Stimulated activated CD4-positive, alpha-beta T cell treated with anti-CD3 and anti-CD28 coated beads, Interleukin-12 subunit alpha, Interleukin-12 subunit beta, amount 100 ng/mL, for 4 hours (primary cell): ENCODE data around the gene FOXI1.

ENCODE experiments used
- DNase-seq: peaks from one replicate; pipeline ENCODE4 v3.0.0-alpha.2; 2020

The FOXI1 gene

GRCh38 chr5:170105642-170106611, at the start of gene FOXI1:
FOXI1 (plus strand) TSS chr5:170105897; CDS start chr5:170105958, 61 bp downstream.
- no peak for DNase-seq

- no peak for DNase-seq
Measured at GRCh38 chr5:170056561-170057267, 49.0 kb upstream of the FOXI1 start.

- no peak for DNase-seq
Measured at GRCh38 chr5:170057311-170057710, 48.4 kb upstream of the FOXI1 start.

- DNase-seq = no peak
Measured at GRCh38 chr5:170059221-170059620, 46.5 kb upstream of the FOXI1 start.

GRCh38 chr5:170067152-170067551, 38.5 kb upstream of the FOXI1 start:
- no peak for DNase-seq

DNA sequence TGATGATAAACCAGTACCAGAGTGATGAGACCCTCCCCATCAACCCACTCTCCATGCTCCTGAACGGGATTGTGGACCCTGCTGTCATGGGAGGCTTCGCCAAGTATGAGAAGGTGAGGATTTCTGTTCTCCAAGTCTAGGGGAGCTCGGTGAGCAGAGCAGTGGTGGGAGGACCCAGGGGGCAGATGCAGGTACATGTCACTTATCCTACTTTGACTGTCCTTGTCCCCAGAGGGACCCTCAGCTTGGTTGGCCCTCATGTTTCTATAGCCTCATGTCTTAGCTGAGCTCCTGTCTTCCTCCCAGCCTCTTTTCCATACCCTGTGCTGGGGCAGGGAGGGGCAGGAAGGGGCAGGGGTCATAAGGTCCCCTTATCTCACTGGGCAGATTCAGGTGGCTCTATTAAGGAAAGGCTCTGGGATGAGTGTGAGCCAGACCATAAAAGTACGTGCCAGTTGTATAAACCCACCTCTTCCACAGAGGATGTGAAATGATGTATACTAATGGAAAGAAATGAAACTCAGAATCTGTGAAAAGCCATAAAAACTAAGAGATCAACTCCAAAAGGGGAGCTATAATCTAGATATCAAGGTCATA, 38.0 kb upstream of the FOXI1 start:
- no peak for DNase-seq

DNA sequence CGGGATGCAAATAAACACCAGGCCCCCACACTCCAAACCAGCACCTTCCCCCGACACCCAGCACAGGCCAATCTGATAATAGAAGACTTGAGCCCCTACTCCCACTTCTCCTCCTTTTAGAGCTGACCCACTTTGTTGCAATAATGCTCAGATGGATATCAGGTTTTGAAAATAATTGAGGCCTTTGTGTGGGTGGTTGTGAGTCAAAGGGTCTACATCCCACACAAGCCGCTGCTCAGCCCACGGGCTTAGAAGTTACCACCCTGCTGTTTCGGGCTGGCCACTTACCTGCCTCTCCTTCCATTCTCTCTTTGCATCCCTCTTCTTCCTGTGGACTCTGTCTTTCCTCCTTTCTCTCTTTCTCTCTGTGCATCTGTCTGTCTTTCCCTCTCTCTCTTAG, 36.2 kb upstream of the FOXI1 start:
- DNase-seq = no peak

- peak; percentile 12 for DNase-seq
Measured at GRCh38 chr5:170070556-170071412, 34.9 kb upstream of the FOXI1 start.

DNA sequence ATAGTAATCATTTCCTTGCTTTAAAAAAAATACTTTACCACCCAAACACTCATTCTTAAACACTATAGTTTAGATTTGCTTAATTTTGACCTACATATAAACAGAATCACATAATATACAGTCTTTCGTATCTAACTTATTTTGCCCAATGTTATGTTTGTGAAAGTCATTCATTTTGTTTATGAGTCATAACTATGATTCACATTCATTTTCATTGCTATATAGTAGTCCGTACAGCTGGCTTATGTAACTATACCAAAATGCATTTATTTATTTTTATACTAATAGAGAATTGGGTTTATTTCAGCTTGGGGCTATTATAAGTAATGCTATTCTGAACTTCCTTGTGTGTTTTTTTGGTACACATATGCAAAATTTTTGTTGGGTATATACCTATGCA, 33.9 kb upstream of the FOXI1 start:
- no peak for DNase-seq

DNA sequence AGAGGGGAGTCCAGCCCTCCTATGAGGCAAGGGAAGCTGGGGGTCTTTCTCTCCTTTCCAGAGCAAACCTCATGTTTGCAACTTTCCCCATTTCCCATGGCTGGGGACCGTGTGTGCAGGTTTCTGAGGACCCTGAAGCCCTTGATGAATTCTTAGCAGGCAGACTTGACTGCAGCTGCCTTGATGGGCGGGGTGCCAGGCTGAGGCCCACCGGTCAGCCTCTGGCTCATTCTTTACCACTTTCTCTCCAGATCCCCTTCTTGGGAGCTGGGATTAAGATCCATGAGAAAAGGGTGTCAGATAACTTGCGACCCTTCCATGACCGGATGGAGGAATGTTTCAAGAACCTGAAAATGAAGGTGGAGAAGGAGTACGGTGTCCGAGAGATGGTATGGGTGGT, 30.0 kb upstream of the FOXI1 start:
- DNase-seq = no peak

- no peak for DNase-seq
Measured at GRCh38 chr5:170076211-170076610, 29.5 kb upstream of the FOXI1 start.

DNA sequence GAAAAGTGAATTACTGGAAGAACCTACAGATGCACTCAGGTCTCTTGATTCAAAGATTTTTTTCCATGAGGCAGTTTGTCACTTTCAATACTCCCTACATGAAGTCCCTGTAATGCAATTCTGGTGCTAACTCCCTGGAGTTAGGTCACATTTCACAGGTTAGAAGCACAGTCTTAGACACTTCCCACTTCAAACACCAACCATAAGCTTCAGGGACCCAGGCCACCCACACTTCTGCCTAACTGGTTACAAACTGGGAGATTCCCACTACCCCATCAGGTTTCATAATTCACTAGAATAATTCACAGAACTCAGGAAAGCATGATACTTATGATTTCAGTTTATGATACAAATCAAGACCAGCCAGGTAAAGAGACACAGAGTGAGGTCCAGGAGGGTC, 29.0 kb upstream of the FOXI1 start:
- DNase-seq = no peak

DNA sequence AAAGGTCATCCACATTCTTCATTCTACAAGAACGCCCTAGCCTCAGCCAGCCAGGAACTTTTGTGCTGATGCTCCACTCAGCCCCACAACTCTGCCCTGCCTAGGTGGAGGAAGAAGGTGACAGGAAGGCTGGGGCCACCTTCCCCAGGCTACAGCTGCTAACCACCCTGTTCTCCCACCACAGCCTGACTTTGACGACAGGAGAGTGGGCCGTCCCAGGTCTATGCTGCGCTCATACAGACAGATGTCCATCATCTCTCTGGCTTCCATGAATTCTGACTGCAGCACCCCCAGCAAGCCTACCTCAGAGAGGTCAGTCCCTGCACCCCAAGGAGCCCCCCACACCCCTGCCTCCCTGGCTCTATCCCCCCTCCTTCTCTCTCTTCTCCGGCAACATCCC, 28.2 kb upstream of the FOXI1 start:
- no peak for DNase-seq

DNA sequence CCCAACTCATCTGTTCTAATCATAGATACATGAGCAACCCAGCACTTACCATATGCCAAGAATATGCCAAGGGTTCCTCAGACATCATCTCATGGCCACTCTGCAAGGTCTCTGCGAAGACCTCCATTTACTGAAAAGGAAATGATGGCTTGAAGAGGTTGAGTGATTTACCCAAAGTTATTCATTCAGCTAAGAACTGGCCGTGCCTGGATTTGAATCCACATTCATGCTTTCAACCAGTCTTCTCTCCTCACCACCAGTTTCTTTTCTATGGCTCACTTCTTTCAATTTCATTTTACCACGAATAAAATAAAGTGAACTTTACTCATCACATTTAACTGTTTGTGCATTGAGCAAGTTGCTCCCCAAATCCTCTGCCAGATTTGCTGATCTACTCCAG, 27.2 kb upstream of the FOXI1 start:
- DNase-seq = no peak

- no peak for DNase-seq
Measured at GRCh38 chr5:170078931-170079330, 26.8 kb upstream of the FOXI1 start.

GRCh38 chr5:170080217-170080616, 25.5 kb upstream of the FOXI1 start:
- DNase-seq = no peak

DNA sequence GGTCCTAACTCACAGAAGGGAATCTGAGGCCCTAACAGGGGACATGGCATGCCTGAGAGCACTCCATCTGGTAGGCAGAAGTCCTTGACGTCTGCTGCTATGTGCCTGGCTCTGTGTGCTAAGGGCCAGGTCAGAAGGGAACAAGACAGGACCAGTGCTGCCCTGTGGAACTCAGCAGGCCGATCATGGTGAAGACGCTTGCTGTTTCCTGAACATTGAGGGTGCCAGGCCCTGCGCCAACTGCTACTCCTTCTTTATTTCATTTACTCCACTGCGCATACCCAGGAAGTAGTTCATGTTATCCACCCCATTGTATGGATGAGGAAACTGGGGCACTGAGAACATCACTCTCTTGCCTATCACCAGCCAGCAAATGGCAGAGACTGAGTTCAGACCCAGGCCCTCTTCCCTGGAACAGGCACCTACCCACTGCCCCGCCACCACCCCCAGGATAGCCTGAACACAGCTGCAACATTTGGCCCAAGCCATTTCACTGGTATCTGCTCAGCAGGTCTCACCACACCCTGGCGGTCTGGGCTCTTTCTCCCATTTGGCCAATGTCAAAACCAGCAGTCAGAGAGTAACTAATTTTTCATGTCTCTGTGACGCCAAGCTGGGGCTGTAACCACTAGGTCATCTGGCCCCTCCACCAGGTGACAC, 24.8 kb upstream of the FOXI1 start:
- DNase-seq = no peak

- DNase-seq = no peak
Measured at GRCh38 chr5:170081616-170082015, 24.1 kb upstream of the FOXI1 start.

DNA sequence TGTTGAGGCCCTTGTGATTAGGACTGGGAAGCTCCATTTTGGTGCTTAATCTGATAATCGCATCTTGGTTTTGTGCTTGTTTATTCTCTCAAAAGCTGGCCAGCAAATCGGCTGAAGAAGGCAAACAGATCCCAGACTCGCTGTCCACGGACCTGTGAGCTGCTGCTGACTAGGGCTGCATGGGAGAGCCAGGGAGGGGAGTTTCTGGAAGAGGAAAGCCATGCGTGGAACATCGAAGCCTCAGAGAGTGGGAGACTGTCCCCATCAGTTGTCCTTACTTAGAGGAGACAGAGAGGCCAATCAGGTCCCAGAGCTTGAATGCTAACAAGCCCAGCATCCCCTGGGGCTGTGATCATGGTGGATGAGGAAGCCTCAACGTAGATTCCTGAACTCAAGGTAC, 23.0 kb upstream of the FOXI1 start:
- no peak for DNase-seq

GRCh38 chr5:170087168-170087817, 18.4 kb upstream of the FOXI1 start:
- DNase-seq = no peak

- no peak for DNase-seq
Measured at GRCh38 chr5:170092455-170093101, 13.1 kb upstream of the FOXI1 start.
